WTC11 (cell line): Measurements from ENCODE around the gene FEV. TPM values are rescaled to one million over a fixed set of nuclear protein-coding genes. Genes with fewer than 3 reads are reported as not detected.

ENCODE experiments used
- ATAC-seq: fragments of 200-7000 bp; cut with Tn5 transposase; 2 replicates; pipeline ENCODE4 v1.10.0; 2021; ENCODE audit warnings: mild to moderate bottlenecking, moderate library complexity
- CTCF ChIA-PET: fragments of 300-600 bp; sonication (Branson Sonifier 250); formaldehyde crosslinking; loops from one replicate; lab custom pipeline; 2021; ENCODE audit warnings: antibody characterized with exemption; lab: Charles Lee
- POLR2A ChIA-PET: fragments of 350-600 bp; sonication (Branson Sonifier 250); formaldehyde crosslinking; loops from one replicate; lab custom pipeline; 2021; ENCODE audit warnings: antibody characterized with exemption; lab: Charles Lee
- DNase-seq: peaks from one replicate; pipeline ENCODE4 v3.0.0; 2021; ENCODE audit warnings: low spot score
- H3K27ac Mint-ChIP-seq: 2 replicates; pipeline ENCODE4 v1.8.0; 2021; ENCODE audit warnings: mixed read lengths
- H3K27me3 Mint-ChIP-seq: 2 replicates; pipeline ENCODE4 v1.8.0; 2021; ENCODE audit warnings: low read depth, mild to moderate bottlenecking, moderate library complexity, mixed read lengths
- H3K36me3 Mint-ChIP-seq: 2 replicates; pipeline ENCODE4 v1.8.0; 2021; ENCODE audit warnings: mixed read lengths
- H3K4me1 Mint-ChIP-seq: 2 replicates; pipeline ENCODE4 v1.8.0; 2022; ENCODE audit warnings: mixed read lengths
- H3K4me3 Mint-ChIP-seq: 2 replicates; pipeline ENCODE4 v1.8.0; 2021; ENCODE audit warnings: mild to moderate bottlenecking, moderate library complexity, mixed read lengths
- H3K9me3 Mint-ChIP-seq: 2 replicates; pipeline ENCODE4 v1.8.0; 2021; ENCODE audit warnings: mixed read lengths
- CREB1 ChIP-seq: sonication (generic); formaldehyde crosslinking; IDR thresholded peaks from 2 replicates; pipeline ENCODE4 v1.8.0; 2023; ENCODE audit warnings: mild to moderate bottlenecking, missing genetic modification reagents
- E2F5 ChIP-seq: sonication (generic); formaldehyde crosslinking; IDR thresholded peaks from 2 replicates; pipeline ENCODE4 v1.8.1; 2022; ENCODE audit warnings: mild to moderate bottlenecking, moderate library complexity, missing genetic modification reagents
- ESRRA ChIP-seq: sonication (generic); formaldehyde crosslinking; IDR thresholded peaks from 2 replicates; pipeline ENCODE4 v1.8.1; 2022; ENCODE audit warnings: mild to moderate bottlenecking, missing genetic modification reagents, borderline replicate concordance
- ETV6 ChIP-seq: sonication (generic); formaldehyde crosslinking; IDR thresholded peaks from 2 replicates; pipeline ENCODE4 v1.8.1; 2022; ENCODE audit warnings: mild to moderate bottlenecking, missing genetic modification reagents
- FOXP1 ChIP-seq: sonication (generic); formaldehyde crosslinking; IDR thresholded peaks from 2 replicates; pipeline ENCODE4 v1.8.0; 2022; ENCODE audit warnings: missing genetic modification reagents, mild to moderate bottlenecking, moderate library complexity, borderline replicate concordance
- JAZF1 ChIP-seq: fragments of 250-450 bp; sonication (Bioruptor Pico); IDR thresholded peaks from 2 replicates; pipeline ENCODE4 v1.9.0; 2021; ENCODE audit warnings: moderate library complexity, mild to moderate bottlenecking, inconsistent platforms
- MXD4 ChIP-seq: fragments of 250-450 bp; sonication (Bioruptor Pico); IDR thresholded peaks from 2 replicates; pipeline ENCODE4 v1.8.0; 2021; ENCODE audit warnings: mild to moderate bottlenecking, moderate library complexity, borderline replicate concordance
- NR3C1 ChIP-seq: sonication (generic); formaldehyde crosslinking; conservative IDR thresholded peaks from 2 replicates; pipeline ENCODE4 v1.8.1; 2023; ENCODE audit warnings: low read depth, mild to moderate bottlenecking, missing genetic modification reagents
- SOX15 ChIP-seq: fragments of 250-450 bp; sonication (Bioruptor Pico); IDR thresholded peaks from 2 replicates; pipeline ENCODE4 v1.9.0; 2021; ENCODE audit warnings: mild to moderate bottlenecking
- TP53 ChIP-seq: sonication (generic); formaldehyde crosslinking; IDR thresholded peaks from 2 replicates; pipeline ENCODE4 v1.8.1; 2023; ENCODE audit warnings: mild to moderate bottlenecking, missing genetic modification reagents
- ZBTB21 ChIP-seq: sonication (generic); formaldehyde crosslinking; IDR thresholded peaks from 2 replicates; pipeline ENCODE4 v1.8.1; 2023; ENCODE audit warnings: mild to moderate bottlenecking, missing genetic modification reagents, borderline replicate concordance
- ZMAT4 ChIP-seq: fragments of 250-450 bp; sonication (Bioruptor Pico); IDR thresholded peaks from 2 replicates; pipeline ENCODE4 v1.9.0; 2021; ENCODE audit warnings: mild to moderate bottlenecking
- ZNF121 ChIP-seq: sonication (generic); formaldehyde crosslinking; IDR thresholded peaks from 2 replicates; pipeline ENCODE4 v1.8.0; 2023; ENCODE audit warnings: missing genetic modification reagents
- ZNF138 ChIP-seq: sonication (generic); formaldehyde crosslinking; conservative IDR thresholded peaks from 2 replicates; pipeline ENCODE4 v1.8.1; 2022; ENCODE audit warnings: mild to moderate bottlenecking, moderate library complexity, missing genetic modification reagents
- ZNF232 ChIP-seq: sonication (generic); formaldehyde crosslinking; IDR thresholded peaks from 2 replicates; pipeline ENCODE4 v1.8.0; 2022; ENCODE audit warnings: mild to moderate bottlenecking, missing genetic modification reagents
- ZNF317 ChIP-seq: sonication (generic); formaldehyde crosslinking; IDR thresholded peaks from 2 replicates; pipeline ENCODE4 v1.8.1; 2023; ENCODE audit warnings: low read depth, mild to moderate bottlenecking, moderate library complexity, missing genetic modification reagents, borderline replicate concordance
- total RNA-seq: library from RNA; stranded (reverse); gene quantifications from 3 replicates; pipeline ENCODE4 v1.2.3, GENCODE V29; 2021
- TF ChIP-seq, protein P1 (sequence below): fragments of 250-450 bp; sonication (Bioruptor Pico); IDR thresholded peaks from 2 replicates; pipeline ENCODE4 v1.9.0; 2021; ENCODE audit warnings: mild to moderate bottlenecking, borderline replicate concordance
- TF ChIP-seq, protein P2 (sequence below): sonication (generic); formaldehyde crosslinking; IDR thresholded peaks from 2 replicates; pipeline ENCODE4 v1.8.0; 2023; ENCODE audit warnings: missing genetic modification reagents, mild to moderate bottlenecking, borderline replicate concordance

Gene FEV
- total RNA-seq, 1 experiment from 2014 or later = not detected

DNA sequence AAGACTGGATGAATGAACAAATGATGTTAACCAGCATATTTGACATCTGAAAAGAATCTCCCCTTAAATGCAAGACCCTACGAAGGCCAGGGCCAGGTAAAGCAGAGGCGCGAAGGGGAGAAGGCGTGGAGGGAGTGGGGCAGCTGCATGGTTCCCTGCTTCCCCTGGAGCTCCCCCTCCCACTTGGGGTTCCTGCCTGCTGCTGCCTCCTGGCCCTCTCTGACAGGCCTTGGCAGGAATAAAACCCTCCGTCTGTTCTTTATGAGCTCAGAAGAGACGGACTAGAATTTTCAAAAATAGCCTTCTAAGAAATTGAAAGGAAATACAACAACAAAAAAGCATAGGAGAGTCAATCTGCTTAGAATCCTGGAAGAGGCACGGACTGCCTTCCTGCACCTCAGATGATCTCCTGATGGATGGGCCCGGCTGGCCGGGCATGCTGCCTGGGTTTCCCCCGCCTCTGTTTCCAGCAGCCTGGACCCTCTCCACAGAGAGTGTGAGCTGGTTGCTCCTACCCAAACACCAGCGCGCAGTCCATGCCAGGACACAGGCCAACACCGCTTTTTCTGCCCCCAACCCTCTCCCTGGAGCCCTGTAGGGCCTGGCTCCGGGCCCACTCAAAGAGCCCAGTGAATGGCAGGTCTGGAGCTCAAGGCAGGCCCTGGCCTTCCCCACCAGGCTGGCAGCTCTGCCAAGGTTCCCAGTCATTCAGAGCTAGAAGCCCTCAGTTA lies 32.4 kb upstream of the FEV start (continued):
- TF ChIP-seq, protein P1, sequence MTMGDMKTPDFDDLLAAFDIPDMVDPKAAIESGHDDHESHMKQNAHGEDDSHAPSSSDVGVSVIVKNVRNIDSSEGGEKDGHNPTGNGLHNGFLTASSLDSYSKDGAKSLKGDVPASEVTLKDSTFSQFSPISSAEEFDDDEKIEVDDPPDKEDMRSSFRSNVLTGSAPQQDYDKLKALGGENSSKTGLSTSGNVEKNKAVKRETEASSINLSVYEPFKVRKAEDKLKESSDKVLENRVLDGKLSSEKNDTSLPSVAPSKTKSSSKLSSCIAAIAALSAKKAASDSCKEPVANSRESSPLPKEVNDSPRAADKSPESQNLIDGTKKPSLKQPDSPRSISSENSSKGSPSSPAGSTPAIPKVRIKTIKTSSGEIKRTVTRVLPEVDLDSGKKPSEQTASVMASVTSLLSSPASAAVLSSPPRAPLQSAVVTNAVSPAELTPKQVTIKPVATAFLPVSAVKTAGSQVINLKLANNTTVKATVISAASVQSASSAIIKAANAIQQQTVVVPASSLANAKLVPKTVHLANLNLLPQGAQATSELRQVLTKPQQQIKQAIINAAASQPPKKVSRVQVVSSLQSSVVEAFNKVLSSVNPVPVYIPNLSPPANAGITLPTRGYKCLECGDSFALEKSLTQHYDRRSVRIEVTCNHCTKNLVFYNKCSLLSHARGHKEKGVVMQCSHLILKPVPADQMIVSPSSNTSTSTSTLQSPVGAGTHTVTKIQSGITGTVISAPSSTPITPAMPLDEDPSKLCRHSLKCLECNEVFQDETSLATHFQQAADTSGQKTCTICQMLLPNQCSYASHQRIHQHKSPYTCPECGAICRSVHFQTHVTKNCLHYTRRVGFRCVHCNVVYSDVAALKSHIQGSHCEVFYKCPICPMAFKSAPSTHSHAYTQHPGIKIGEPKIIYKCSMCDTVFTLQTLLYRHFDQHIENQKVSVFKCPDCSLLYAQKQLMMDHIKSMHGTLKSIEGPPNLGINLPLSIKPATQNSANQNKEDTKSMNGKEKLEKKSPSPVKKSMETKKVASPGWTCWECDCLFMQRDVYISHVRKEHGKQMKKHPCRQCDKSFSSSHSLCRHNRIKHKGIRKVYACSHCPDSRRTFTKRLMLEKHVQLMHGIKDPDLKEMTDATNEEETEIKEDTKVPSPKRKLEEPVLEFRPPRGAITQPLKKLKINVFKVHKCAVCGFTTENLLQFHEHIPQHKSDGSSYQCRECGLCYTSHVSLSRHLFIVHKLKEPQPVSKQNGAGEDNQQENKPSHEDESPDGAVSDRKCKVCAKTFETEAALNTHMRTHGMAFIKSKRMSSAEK (CRISPR knock-in tag) = no peak
- no peak for TF ChIP-seq SOX15

GRCh38 chr2:219016721-219017120 lies 31.7 kb upstream of the FEV start:
- no peaks in the 10 kb centered on the region for H3K4me1 Mint-ChIP-seq
- no peaks in the 10 kb centered on the region for H3K36me3 Mint-ChIP-seq
- H3K4me3 Mint-ChIP-seq = no peak overlapping the region
- H3K27ac Mint-ChIP-seq = no peak overlapping the region
- ATAC-seq = no peak
- no peak for DNase-seq
- ChIA-PET CTCF (interaction anchor here (0.9 to 7.0 kb wide), 5 partner anchors 13 to 169 kb away, joined by 3 to 56 read pairs (median 3); no protein-coding TSS in a partner anchor), POLR2A (no interaction called here)
- no peaks in the 10 kb centered on the region for H3K9me3 Mint-ChIP-seq
- H3K27me3 Mint-ChIP-seq = peaks cover 25% of the 10 kb centered on the region
- no peak for TF ChIP-seq ETV6 (CRISPR knock-in tag)
- TF ChIP-seq, protein P1 (CRISPR knock-in tag) = no peak
- no peak for TF ChIP-seq ZBTB21 (CRISPR knock-in tag)
- TF ChIP-seq ESRRA = no peak
- no peak for TF ChIP-seq ZNF121
- TF ChIP-seq, protein P2, sequence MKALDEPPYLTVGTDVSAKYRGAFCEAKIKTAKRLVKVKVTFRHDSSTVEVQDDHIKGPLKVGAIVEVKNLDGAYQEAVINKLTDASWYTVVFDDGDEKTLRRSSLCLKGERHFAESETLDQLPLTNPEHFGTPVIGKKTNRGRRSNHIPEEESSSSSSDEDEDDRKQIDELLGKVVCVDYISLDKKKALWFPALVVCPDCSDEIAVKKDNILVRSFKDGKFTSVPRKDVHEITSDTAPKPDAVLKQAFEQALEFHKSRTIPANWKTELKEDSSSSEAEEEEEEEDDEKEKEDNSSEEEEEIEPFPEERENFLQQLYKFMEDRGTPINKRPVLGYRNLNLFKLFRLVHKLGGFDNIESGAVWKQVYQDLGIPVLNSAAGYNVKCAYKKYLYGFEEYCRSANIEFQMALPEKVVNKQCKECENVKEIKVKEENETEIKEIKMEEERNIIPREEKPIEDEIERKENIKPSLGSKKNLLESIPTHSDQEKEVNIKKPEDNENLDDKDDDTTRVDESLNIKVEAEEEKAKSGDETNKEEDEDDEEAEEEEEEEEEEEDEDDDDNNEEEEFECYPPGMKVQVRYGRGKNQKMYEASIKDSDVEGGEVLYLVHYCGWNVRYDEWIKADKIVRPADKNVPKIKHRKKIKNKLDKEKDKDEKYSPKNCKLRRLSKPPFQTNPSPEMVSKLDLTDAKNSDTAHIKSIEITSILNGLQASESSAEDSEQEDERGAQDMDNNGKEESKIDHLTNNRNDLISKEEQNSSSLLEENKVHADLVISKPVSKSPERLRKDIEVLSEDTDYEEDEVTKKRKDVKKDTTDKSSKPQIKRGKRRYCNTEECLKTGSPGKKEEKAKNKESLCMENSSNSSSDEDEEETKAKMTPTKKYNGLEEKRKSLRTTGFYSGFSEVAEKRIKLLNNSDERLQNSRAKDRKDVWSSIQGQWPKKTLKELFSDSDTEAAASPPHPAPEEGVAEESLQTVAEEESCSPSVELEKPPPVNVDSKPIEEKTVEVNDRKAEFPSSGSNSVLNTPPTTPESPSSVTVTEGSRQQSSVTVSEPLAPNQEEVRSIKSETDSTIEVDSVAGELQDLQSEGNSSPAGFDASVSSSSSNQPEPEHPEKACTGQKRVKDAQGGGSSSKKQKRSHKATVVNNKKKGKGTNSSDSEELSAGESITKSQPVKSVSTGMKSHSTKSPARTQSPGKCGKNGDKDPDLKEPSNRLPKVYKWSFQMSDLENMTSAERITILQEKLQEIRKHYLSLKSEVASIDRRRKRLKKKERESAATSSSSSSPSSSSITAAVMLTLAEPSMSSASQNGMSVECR = no peak
- TF ChIP-seq CREB1 (CRISPR knock-in tag) = no peak
- no peak for TF ChIP-seq MXD4
- no peak for TF ChIP-seq ZNF138
- no peak for TF ChIP-seq ZNF232 (CRISPR knock-in tag)
- no peak for TF ChIP-seq E2F5 (CRISPR knock-in tag)
- TF ChIP-seq NR3C1 (CRISPR knock-in tag) = no peak
- TF ChIP-seq JAZF1 (CRISPR knock-in tag) = no peak
- TF ChIP-seq TP53 (CRISPR knock-in tag) = no peak
- TF ChIP-seq FOXP1 (CRISPR knock-in tag) = no peak
- TF ChIP-seq ZNF317 (CRISPR knock-in tag) = no peak
- TF ChIP-seq ZMAT4 (CRISPR knock-in tag) = no peak
